GM20000 (cell line): ENCODE results near the gene ACR.

Source experiments
- DNase-seq: peaks from one replicate; pipeline ENCODE4 v3.0.0; 2012; ENCODE audit warnings: low spot score
- CTCF ChIP-seq: IDR thresholded peaks from 2 replicates; pipeline ENCODE4 v1.5.1; 2012; ENCODE audit warnings: mild to moderate bottlenecking, control low read depth; ENCODE audit errors: extremely low read depth, missing control alignments

ACR gene

GRCh38 chr22:50715250-50715649 is 22.8 kb upstream of the ACR start:
- no peak for TF ChIP-seq CTCF
- no peak for DNase-seq

GRCh38 chr22:50715776-50716175 is 22.2 kb upstream of the ACR start:
- no peak for DNase-seq
- TF ChIP-seq CTCF: no peak

- DNase-seq: no peak
- no peak for TF ChIP-seq CTCF
Measured at GRCh38 chr22:50716290-50717024, 21.5 kb upstream of the ACR start.

- no peak for DNase-seq
- TF ChIP-seq CTCF: no peak
Measured at GRCh38 chr22:50717709-50718351, 20.2 kb upstream of the ACR start.

- no peak for TF ChIP-seq CTCF
- DNase-seq: no peak
Measured at GRCh38 chr22:50718352-50718709, 19.7 kb upstream of the ACR start.

GRCh38 chr22:50719814-50720300 is 18.1 kb upstream of the ACR start:
- TF ChIP-seq CTCF: no peak
- no peak for DNase-seq

GRCh38 chr22:50720301-50721256 is 17.4 kb upstream of the ACR start:
- no peak for DNase-seq
- no peak for TF ChIP-seq CTCF
